OCI-LY7 (cell line): ENCODE results near the gene CD59. TPM values are rescaled to one million over a fixed set of nuclear protein-coding genes. Genes with fewer than 3 reads are reported as not detected.

Experiments
- BruUV-seq: library from RNA; stranded (reverse); fragments of 400-500 nt; replicated peaks from 2 replicates; lab custom pipeline; 2021; lab: Mats Ljungman, UMichigan
- CTCF ChIA-PET: fragments of 300-600 bp; sonication (Branson Sonifier 250); formaldehyde crosslinking; loops from one replicate; lab custom pipeline; 2022; ENCODE audit warnings: antibody characterized with exemption; ENCODE audit not compliant: unreplicated experiment; lab: Charles Lee
- POLR2A ChIA-PET: fragments of 300-600 bp; sonication (Branson Sonifier 250); formaldehyde crosslinking; loops from one replicate; lab custom pipeline; 2022; ENCODE audit warnings: antibody characterized with exemption; lab: Charles Lee
- DNase-seq: peaks from one replicate; pipeline ENCODE4 v3.0.0-alpha.2; 2015; ENCODE audit warnings: low spot score
- H2AFZ ChIP-seq: fragments of 200-600 bp; sonication (generic), shearing (Covaris generic); 2 replicates; pipeline ENCODE4 v1.6.1; 2014; ENCODE audit warnings: mild to moderate bottlenecking, antibody characterized with exemption, low read length, moderate library complexity
- H3K27ac ChIP-seq: fragments of 200-600 bp; sonication (generic); 2 replicates; pipeline ENCODE4 v1.5.1; 2014; ENCODE audit warnings: mixed run types, low read depth, mild to moderate bottlenecking, moderate library complexity, low read length, inconsistent platforms; ENCODE audit not compliant: poor library complexity, severe bottlenecking
- H3K36me3 ChIP-seq: fragments of 200-600 bp; sonication (generic); 2 replicates; pipeline ENCODE4 v1.6.1; 2014; ENCODE audit warnings: mild to moderate bottlenecking, antibody characterized with exemption, low read length, moderate library complexity, mixed read lengths; ENCODE audit not compliant: insufficient read depth
- H3K4me1 ChIP-seq: fragments of 200-600 bp; sonication (generic); 2 replicates; pipeline ENCODE4 v1.5.1; 2014; ENCODE audit warnings: mild to moderate bottlenecking, low read length; ENCODE audit not compliant: insufficient read depth, poor library complexity, severe bottlenecking
- H3K4me2 ChIP-seq: fragments of 200-600 bp; sonication (generic); 2 replicates; pipeline ENCODE4 v1.6.1; 2014; ENCODE audit warnings: mild to moderate bottlenecking, low read length
- H3K4me3 ChIP-seq: fragments of 200-600 bp; sonication (generic); 2 replicates; pipeline ENCODE4 v1.5.1; 2014; ENCODE audit warnings: mild to moderate bottlenecking, low read depth, low read length; ENCODE audit not compliant: poor library complexity, severe bottlenecking
- H3K79me2 ChIP-seq: fragments of 200-600 bp; sonication (generic); 2 replicates; pipeline ENCODE4 v1.6.1; 2016; ENCODE audit warnings: low read depth, mild to moderate bottlenecking, low read length, moderate library complexity, mixed read lengths; ENCODE audit not compliant: insufficient read depth
- H3K9me2 ChIP-seq: fragments of 200-600 bp; sonication (generic); 2 replicates; pipeline ENCODE4 v1.6.1; 2016; ENCODE audit warnings: mild to moderate bottlenecking, low read length, mixed read lengths; ENCODE audit not compliant: insufficient read depth
- H3K9me3 ChIP-seq: fragments of 200-600 bp; sonication (generic); 2 replicates; pipeline ENCODE4 v1.6.1; 2014; ENCODE audit warnings: mild to moderate bottlenecking, mixed run types, low read length, mixed read lengths
- H4K20me1 ChIP-seq: fragments of 200-600 bp; sonication (generic); 2 replicates; pipeline ENCODE4 v1.6.1; 2014; ENCODE audit warnings: mild to moderate bottlenecking, antibody characterized with exemption, low read length, moderate library complexity, mixed read lengths; ENCODE audit not compliant: insufficient read depth
- EZH2phosphoT487 ChIP-seq: fragments of 200-600 bp; sonication (generic); IDR thresholded peaks from 2 replicates; pipeline ENCODE4 v1.6.1; 2018; ENCODE audit warnings: low read depth, borderline replicate concordance, mild to moderate bottlenecking, mixed run types, antibody characterized with exemption, low read length, moderate library complexity, mixed read lengths
- intact Hi-C: fragments of 100-400 bp; cut with micrococcal nuclease; formaldehyde crosslinking; loops from one replicate; pipeline ENCODE4 v1.10.0; 2022; ENCODE audit not compliant: unreplicated experiment
- total RNA-seq, 2 experiments: library from RNA; depleted of rRNA in 1 of 2; stranded (reverse); fragments of >200 nt in 1 of 2; shearing (Covaris generic) in 1 of 2; gene quantifications; 2 replicates each; pipeline ENCODE4 v1.2.3, GENCODE V29; 2014 to 2022
- TF ChIP-seq, protein P1 (sequence below): fragments of 200-600 bp; sonication (generic); conservative IDR thresholded peaks from 2 replicates; pipeline ENCODE4 v1.5.1; 2014; ENCODE audit warnings: mild to moderate bottlenecking, antibody characterized with exemption, low read length, moderate library complexity, mixed read lengths

The CD59 gene
- total RNA-seq, 2 experiments from 2014 or later: 20.2 to 35.5 TPM

GRCh38 chr11:33668951-33669596 is 67.1 kb downstream of the CD59 start:
- POLR2A ChIA-PET: interaction anchor here (0.9 kb wide), 1 partner anchor 315 kb away, joined by 3 read pairs; no protein-coding TSS in a partner anchor
- CTCF ChIA-PET: no interaction called here

GRCh38 chr11:33668468-33668825 is 67.8 kb downstream of the CD59 start:
- H3K9me3 ChIP-seq: no peaks in the 10 kb centered on the region
- no peak overlapping the region for H3K4me2 ChIP-seq
- no peak overlapping the region for H3K4me3 ChIP-seq
- no peaks in the 10 kb centered on the region for H3K4me1 ChIP-seq
- H2AFZ ChIP-seq: no peak overlapping the region
- intact Hi-C loops: no loop called here
- BruUV-seq: TSS peak; percentile 51
- H3K79me2 ChIP-seq: no peaks in the 10 kb centered on the region
- H3K9me2 ChIP-seq: no peaks in the 10 kb centered on the region
- CTCF ChIA-PET: no interaction called here
- no peaks in the 10 kb centered on the region for H4K20me1 ChIP-seq
- POLR2A ChIA-PET: interaction anchor here (0.9 kb wide), 1 partner anchor 314 kb away, joined by 3 read pairs; no protein-coding TSS in a partner anchor
- no peak for DNase-seq
- TF ChIP-seq, protein P1, sequence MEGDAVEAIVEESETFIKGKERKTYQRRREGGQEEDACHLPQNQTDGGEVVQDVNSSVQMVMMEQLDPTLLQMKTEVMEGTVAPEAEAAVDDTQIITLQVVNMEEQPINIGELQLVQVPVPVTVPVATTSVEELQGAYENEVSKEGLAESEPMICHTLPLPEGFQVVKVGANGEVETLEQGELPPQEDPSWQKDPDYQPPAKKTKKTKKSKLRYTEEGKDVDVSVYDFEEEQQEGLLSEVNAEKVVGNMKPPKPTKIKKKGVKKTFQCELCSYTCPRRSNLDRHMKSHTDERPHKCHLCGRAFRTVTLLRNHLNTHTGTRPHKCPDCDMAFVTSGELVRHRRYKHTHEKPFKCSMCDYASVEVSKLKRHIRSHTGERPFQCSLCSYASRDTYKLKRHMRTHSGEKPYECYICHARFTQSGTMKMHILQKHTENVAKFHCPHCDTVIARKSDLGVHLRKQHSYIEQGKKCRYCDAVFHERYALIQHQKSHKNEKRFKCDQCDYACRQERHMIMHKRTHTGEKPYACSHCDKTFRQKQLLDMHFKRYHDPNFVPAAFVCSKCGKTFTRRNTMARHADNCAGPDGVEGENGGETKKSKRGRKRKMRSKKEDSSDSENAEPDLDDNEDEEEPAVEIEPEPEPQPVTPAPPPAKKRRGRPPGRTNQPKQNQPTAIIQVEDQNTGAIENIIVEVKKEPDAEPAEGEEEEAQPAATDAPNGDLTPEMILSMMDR: no peak
- no peak for TF ChIP-seq EZH2phosphoT487
- H3K36me3 ChIP-seq: peaks cover 75% of the 10 kb centered on the region
- no peak overlapping the region for H3K27ac ChIP-seq

More at GRCh38 chr11:33668951-33669596, 67.1 kb downstream of the CD59 start:
- H3K4me1 ChIP-seq: no peaks in the 10 kb centered on the region
- peaks cover 75% of the 10 kb centered on the region for H3K36me3 ChIP-seq
- H3K27ac ChIP-seq: no peak overlapping the region
- no peak overlapping the region for H2AFZ ChIP-seq
- H4K20me1 ChIP-seq: no peaks in the 10 kb centered on the region
- H3K9me3 ChIP-seq: no peaks in the 10 kb centered on the region
- H3K9me2 ChIP-seq: no peaks in the 10 kb centered on the region
- H3K79me2 ChIP-seq: no peaks in the 10 kb centered on the region
- no peak for TF ChIP-seq EZH2phosphoT487
- TF ChIP-seq, protein P1: no peak
- no peak overlapping the region for H3K4me2 ChIP-seq
- intact Hi-C loops: no loop called here
- BruUV-seq: no TSS peak
- no peak overlapping the region for H3K4me3 ChIP-seq
- no peak for DNase-seq

GRCh38 chr11:33667819-33668467 is 68.3 kb downstream of the CD59 start:
- BruUV-seq: no TSS peak
- no peak for DNase-seq
- H3K9me3 ChIP-seq: no peaks in the 10 kb centered on the region
- no peaks in the 10 kb centered on the region for H3K79me2 ChIP-seq
- no peaks in the 10 kb centered on the region for H3K4me1 ChIP-seq
- CTCF ChIA-PET: no interaction called here
- intact Hi-C loops: no loop called here
- no peak overlapping the region for H3K27ac ChIP-seq
- POLR2A ChIA-PET: no interaction called here
- no peaks in the 10 kb centered on the region for H4K20me1 ChIP-seq
- no peak for TF ChIP-seq EZH2phosphoT487
- TF ChIP-seq, protein P1: no peak
- H2AFZ ChIP-seq: no peak overlapping the region
- H3K9me2 ChIP-seq: no peaks in the 10 kb centered on the region
- no peak overlapping the region for H3K4me3 ChIP-seq
- H3K36me3 ChIP-seq: peaks cover 75% of the 10 kb centered on the region
- H3K4me2 ChIP-seq: no peak overlapping the region
